HG03575 (cell line): ENCODE results near the gene KL.

Experiments
- ATAC-seq: cut with Tn5 transposase; IDR thresholded peaks from one replicate; pipeline ENCODE4 v1.9.1; 2021; ENCODE audit not compliant: unreplicated experiment, insufficient number of reproducible peaks, low FRiP score; ENCODE audit errors: extremely low read depth

The KL gene

GRCh38 chr13:33000365-33000764, 15.9 kb upstream of the KL start:
- no peak for ATAC-seq

- ATAC-seq, result no peak
Measured at GRCh38 chr13:33003458-33004019, 12.7 kb upstream of the KL start.

- no peak for ATAC-seq
Measured at GRCh38 chr13:33004511-33004910, 11.7 kb upstream of the KL start.

- ATAC-seq, result no peak
Measured at GRCh38 chr13:33006134-33006533, 10.1 kb upstream of the KL start.

- ATAC-seq, result no peak
Measured at GRCh38 chr13:33006638-33007037, 9.6 kb upstream of the KL start.

- ATAC-seq, result no peak
Measured at GRCh38 chr13:33007237-33007636, 9.0 kb upstream of the KL start.

- no peak for ATAC-seq
Measured at GRCh38 chr13:33007950-33008349, 8.3 kb upstream of the KL start.

- ATAC-seq, result no peak
Measured at GRCh38 chr13:33008946-33009722, 7.1 kb upstream of the KL start.

- ATAC-seq, result no peak
Measured at GRCh38 chr13:33011828-33012470, 4.3 kb upstream of the KL start.

GRCh38 chr13:33014291-33014690, 1.9 kb upstream of the KL start:
- no peak for ATAC-seq

- ATAC-seq, result no peak
Measured at GRCh38 chr13:33015241-33015668, 968 bp upstream of the KL start.

GRCh38 chr13:33015791-33016323, 366 bp upstream of the KL start:
- ATAC-seq, result no peak

GRCh38 chr13:33017323-33017929, 1.2 kb downstream of the KL start:
- ATAC-seq, result peak; percentile 53

GRCh38 chr13:33018886-33019285, 2.7 kb downstream of the KL start:
- no peak for ATAC-seq

- no peak for ATAC-seq
Measured at GRCh38 chr13:33022986-33023385, 6.8 kb downstream of the KL start.

GRCh38 chr13:33025220-33025744, 9.1 kb downstream of the KL start:
- no peak for ATAC-seq

GRCh38 chr13:33026489-33027152, 10.4 kb downstream of the KL start:
- no peak for ATAC-seq

- no peak for ATAC-seq
Measured at GRCh38 chr13:33028620-33029019, 12.4 kb downstream of the KL start.

GRCh38 chr13:33031277-33031676, 15.1 kb downstream of the KL start:
- ATAC-seq, result no peak
